SK-N-MC (cell line): ENCODE measurements around the gene FAM50B.

Experiments
- EZH2 ChIP-seq: fragments of 200-600 bp; sonication (generic); IDR thresholded peaks from one replicate; pipeline ENCODE4 v1.6.1; 2017; ENCODE audit warnings: antibody characterized with exemption
- POLR2AphosphoS5 ChIP-seq: IDR thresholded peaks from 2 replicates; pipeline ENCODE4 v1.6.1; 2012; ENCODE audit warnings: mild to moderate bottlenecking, low read depth, low read length, borderline replicate concordance

- TF ChIP-seq EZH2 (no peak), POLR2AphosphoS5 (no peak)
Observed at GRCh38 chr6:3825331-3825831, 23.8 kb upstream of the FAM50B start.
